WTC11 (cell line): Measurements from ENCODE around the gene MEF2D.

Experiments
- CBFB ChIP-seq: sonication (generic); formaldehyde crosslinking; IDR thresholded peaks from 2 replicates; pipeline ENCODE4 v1.8.1; 2022; ENCODE audit warnings: mild to moderate bottlenecking, low read depth, missing genetic modification reagents
- CREB1 ChIP-seq: sonication (generic); formaldehyde crosslinking; IDR thresholded peaks from 2 replicates; pipeline ENCODE4 v1.8.0; 2023; ENCODE audit warnings: mild to moderate bottlenecking, missing genetic modification reagents
- ELF4 ChIP-seq: sonication (generic); formaldehyde crosslinking; IDR thresholded peaks from 2 replicates; pipeline ENCODE4 v1.8.1; 2022; ENCODE audit warnings: low read depth, mild to moderate bottlenecking, moderate library complexity, missing genetic modification reagents
- IRF2 ChIP-seq: sonication (generic); formaldehyde crosslinking; IDR thresholded peaks from 2 replicates; pipeline ENCODE4 v1.8.0; 2022; ENCODE audit warnings: low read depth, missing genetic modification reagents, borderline replicate concordance
- ZNF532 ChIP-seq: fragments of 250-450 bp; sonication (Bioruptor Pico); IDR thresholded peaks from 2 replicates; pipeline ENCODE4 v1.9.0; 2021; ENCODE audit warnings: mild to moderate bottlenecking, borderline replicate concordance
- TF ChIP-seq, protein P1 (sequence below): fragments of 200-600 bp; IDR thresholded peaks from 2 replicates; pipeline ENCODE4 v1.8.0; 2022; ENCODE audit warnings: antibody characterized with exemption

- no peak for TF ChIP-seq ZNF532 (CRISPR knock-in tag)
- TF ChIP-seq, protein P1, sequence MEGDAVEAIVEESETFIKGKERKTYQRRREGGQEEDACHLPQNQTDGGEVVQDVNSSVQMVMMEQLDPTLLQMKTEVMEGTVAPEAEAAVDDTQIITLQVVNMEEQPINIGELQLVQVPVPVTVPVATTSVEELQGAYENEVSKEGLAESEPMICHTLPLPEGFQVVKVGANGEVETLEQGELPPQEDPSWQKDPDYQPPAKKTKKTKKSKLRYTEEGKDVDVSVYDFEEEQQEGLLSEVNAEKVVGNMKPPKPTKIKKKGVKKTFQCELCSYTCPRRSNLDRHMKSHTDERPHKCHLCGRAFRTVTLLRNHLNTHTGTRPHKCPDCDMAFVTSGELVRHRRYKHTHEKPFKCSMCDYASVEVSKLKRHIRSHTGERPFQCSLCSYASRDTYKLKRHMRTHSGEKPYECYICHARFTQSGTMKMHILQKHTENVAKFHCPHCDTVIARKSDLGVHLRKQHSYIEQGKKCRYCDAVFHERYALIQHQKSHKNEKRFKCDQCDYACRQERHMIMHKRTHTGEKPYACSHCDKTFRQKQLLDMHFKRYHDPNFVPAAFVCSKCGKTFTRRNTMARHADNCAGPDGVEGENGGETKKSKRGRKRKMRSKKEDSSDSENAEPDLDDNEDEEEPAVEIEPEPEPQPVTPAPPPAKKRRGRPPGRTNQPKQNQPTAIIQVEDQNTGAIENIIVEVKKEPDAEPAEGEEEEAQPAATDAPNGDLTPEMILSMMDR: no peak
- TF ChIP-seq ELF4 (CRISPR knock-in tag): no peak
- TF ChIP-seq CBFB (CRISPR knock-in tag): no peak
- no peak for TF ChIP-seq IRF2 (CRISPR knock-in tag)
- TF ChIP-seq CREB1 (CRISPR knock-in tag): no peak
Measured at GRCh38 chr1:156467385-156467784, 33.2 kb downstream of the MEF2D start.
